Activated B cell treated with CpG ODN at 0.5 μM for 24 hours (primary cell): Measurements from ENCODE around the gene MAMLD1. TPM values are rescaled to one million over a fixed set of nuclear protein-coding genes. Genes with fewer than 3 reads are reported as not detected.

Source experiments
- ATAC-seq: fragments of 200-7000 bp; cut with Tn5 transposase; one replicate; pipeline ENCODE4 v1.10.0; 2021; ENCODE audit warnings: low read depth, mild to moderate bottlenecking, moderate library complexity
- CTCF ChIA-PET: fragments of 350-600 bp; sonication (Branson Sonifier 250); formaldehyde crosslinking; loops from one replicate; lab custom pipeline; 2021; ENCODE audit warnings: antibody characterized with exemption; lab: Charles Lee
- POLR2A ChIA-PET: fragments of 350-600 bp; sonication (Branson Sonifier 250); formaldehyde crosslinking; loops from one replicate; lab custom pipeline; 2021; ENCODE audit warnings: antibody characterized with exemption; lab: Charles Lee
- DNase-seq: peaks from one replicate; pipeline ENCODE4 v3.0.0; 2022
- H3K27ac Mint-ChIP-seq: one replicate; pipeline ENCODE4 v1.8.0; 2020; ENCODE audit warnings: mixed read lengths
- H3K27me3 Mint-ChIP-seq: one replicate; pipeline ENCODE4 v1.8.0; 2021; ENCODE audit warnings: mixed read lengths
- H3K36me3 Mint-ChIP-seq: one replicate; pipeline ENCODE4 v1.8.0; 2021; ENCODE audit warnings: low read depth, mixed read lengths
- H3K4me1 Mint-ChIP-seq: one replicate; pipeline ENCODE4 v1.8.0; 2021; ENCODE audit warnings: mixed read lengths
- H3K4me3 Mint-ChIP-seq: one replicate; pipeline ENCODE4 v1.8.0; 2020; ENCODE audit warnings: mild to moderate bottlenecking, mixed read lengths
- H3K9me3 Mint-ChIP-seq: one replicate; pipeline ENCODE4 v1.8.0; 2020; ENCODE audit warnings: mixed read lengths
- CTCF ChIP-seq: fragments of 200-600 bp; IDR thresholded peaks from one replicate; pipeline ENCODE4 v1.8.0; 2022; ENCODE audit warnings: antibody characterized with exemption, mild to moderate bottlenecking
- intact Hi-C: fragments of 100-400 bp; cut with micrococcal nuclease; formaldehyde crosslinking; loops from one replicate; pipeline ENCODE4 v1.15.1; 2024
- total RNA-seq: library from RNA; stranded (reverse); gene quantifications from 2 replicates; pipeline ENCODE4 v1.2.3, GENCODE V29; 2022

Gene MAMLD1
- total RNA-seq, 1 donor from 2014 or later = 1.2 TPM

- Mint-ChIP-seq H3K4me3 (no peak overlapping the region), H3K36me3 (no peaks in the 10 kb centered on the region), H3K27me3 (peaks cover 2% of the 10 kb centered on the region), H3K27ac (no peak overlapping the region), H3K4me1 (no peaks in the 10 kb centered on the region), H3K9me3 (no peaks in the 10 kb centered on the region)
- CTCF ChIA-PET = no interaction called here
- no peak for ATAC-seq
- intact Hi-C loops = no loop called here
- POLR2A ChIA-PET = no interaction called here
- no peak for DNase-seq
- TF ChIP-seq CTCF = no peak
Observed at GRCh38 chrX:150504397-150505182, 141.5 kb downstream of the MAMLD1 start.

- CTCF ChIA-PET = no interaction called here
- Mint-ChIP-seq H3K27me3 (peaks cover 2% of the 10 kb centered on the region), H3K4me3 (no peak overlapping the region), H3K9me3 (no peaks in the 10 kb centered on the region), H3K36me3 (no peaks in the 10 kb centered on the region), H3K4me1 (no peaks in the 10 kb centered on the region), H3K27ac (no peak overlapping the region)
- no peak for TF ChIP-seq CTCF
- DNase-seq (no peak), ATAC-seq (no peak)
- intact Hi-C loops = no loop called here
- POLR2A ChIA-PET = no interaction called here
Observed at GRCh38 chrX:150506020-150506419, 142.9 kb downstream of the MAMLD1 start.

- ChIA-PET POLR2A (no interaction called here), CTCF (no interaction called here)
- Mint-ChIP-seq H3K4me1 (no peaks in the 10 kb centered on the region), H3K4me3 (no peak overlapping the region), H3K9me3 (no peaks in the 10 kb centered on the region), H3K27ac (no peak overlapping the region), H3K36me3 (no peaks in the 10 kb centered on the region), H3K27me3 (peaks cover 2% of the 10 kb centered on the region)
- ATAC-seq = no peak
- TF ChIP-seq CTCF = no peak
- intact Hi-C loops = no loop called here
- DNase-seq = no peak
Observed at GRCh38 chrX:150506486-150506885, 143.4 kb downstream of the MAMLD1 start.

GRCh38 chrX:150507251-150507856 lies 144.2 kb downstream of the MAMLD1 start:
- Mint-ChIP-seq H3K36me3 (no peaks in the 10 kb centered on the region), H3K4me1 (no peaks in the 10 kb centered on the region), H3K4me3 (no peak overlapping the region), H3K27me3 (peaks cover 2% of the 10 kb centered on the region), H3K9me3 (no peaks in the 10 kb centered on the region), H3K27ac (no peak overlapping the region)
- ChIA-PET CTCF (no interaction called here), POLR2A (no interaction called here)
- intact Hi-C loops = no loop called here
- ATAC-seq = no peak
- TF ChIP-seq CTCF = no peak
- DNase-seq = no peak

- Mint-ChIP-seq H3K4me1 (no peaks in the 10 kb centered on the region), H3K27ac (no peak overlapping the region), H3K36me3 (no peaks in the 10 kb centered on the region), H3K4me3 (no peak overlapping the region), H3K27me3 (peaks cover 2% of the 10 kb centered on the region), H3K9me3 (no peaks in the 10 kb centered on the region)
- TF ChIP-seq CTCF = no peak
- CTCF ChIA-PET = no interaction called here
- ATAC-seq (no peak), DNase-seq (no peak)
- intact Hi-C loops = no loop called here
- POLR2A ChIA-PET = no interaction called here
Observed at GRCh38 chrX:150508018-150508417, 144.9 kb downstream of the MAMLD1 start.
